ENCODE measurements around the gene KLHL26. TPM values are rescaled to one million over a fixed set of nuclear protein-coding genes. Genes with fewer than 3 reads are reported as not detected.

Gene KLHL26
- total RNA-seq, 2 experiments from 2014 or later, result 13.7 to 19.0 TPM

DNA sequence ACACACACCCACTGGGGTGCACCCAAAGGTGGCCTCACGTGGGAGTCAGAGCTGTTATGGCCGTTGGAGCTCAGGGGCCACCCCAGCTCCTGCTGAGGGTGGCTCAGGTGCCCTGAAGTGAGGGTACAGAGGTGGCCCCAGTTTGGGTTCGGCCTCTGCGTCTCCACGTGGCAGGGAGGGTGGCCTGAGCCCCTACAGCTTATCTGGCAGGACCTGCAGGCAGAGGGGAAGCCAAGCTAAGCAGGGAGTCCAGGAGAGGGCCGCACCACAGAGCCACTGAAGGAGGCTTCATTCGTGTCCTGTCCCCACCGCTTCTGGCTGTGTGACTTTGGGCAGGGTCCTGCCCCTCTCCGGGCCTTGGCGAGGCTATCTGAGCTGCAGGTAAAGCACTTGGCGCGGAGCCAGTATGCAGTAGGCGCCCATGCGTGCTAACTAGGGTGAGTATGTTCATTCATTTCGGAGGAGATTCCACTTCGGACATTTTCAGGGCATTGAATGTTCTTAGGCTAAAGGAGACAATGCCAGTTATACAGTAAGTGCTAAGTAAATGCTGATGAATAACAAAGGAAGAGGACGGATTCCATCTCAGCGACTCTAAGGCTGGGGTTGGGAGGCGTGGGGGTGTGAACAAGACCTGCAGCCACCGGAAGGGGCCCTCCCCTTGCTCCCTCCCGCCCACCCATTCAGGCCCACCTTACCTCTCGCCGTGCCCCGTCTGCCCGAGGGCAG is 43.3 kb upstream of the KLHL26 start:
- intact Hi-C loops (cut with DNase I, micrococcal nuclease), result loop anchor here (1.0 to 10.0 kb wide), 7 partner anchors 43 to 441 kb away; partner anchors contain the start of genes ARMC6 (in 1 of the 2), COPE (in 1 of the 2), CRTC1 (in 1 of the 2) and DDX49 (in 1 of the 2)
- Histone ChIP-seq H3K36me3 (ENCODE audit: insufficient read depth, low read length) (peaks cover 8% of the 10 kb centered on the region), H3K4me1 (ENCODE audit: insufficient read depth, low read length) (peaks cover 43% of the 10 kb centered on the region), H3K27me3 (ENCODE audit: control insufficient read depth in 1 of 2, insufficient read depth in 2 of 2, low read length in 2 of 2) (peaks cover 3 to 4% of the 10 kb centered on the region in 2 experiments), H3K27ac (ENCODE audit: low read depth in 1 of 2, low read length in 2 of 2) (no peak overlapping the region), H3K4me3 (ENCODE audit: low read length) (no peak overlapping the region), H3K9me3 (ENCODE audit: control insufficient read depth in 1 of 2, insufficient read depth in 1 of 2, low read length in 2 of 2) (no peaks in the 10 kb centered on the region)
- Mint-ChIP-seq H3K4me3 (peak overlapping the region; percentile 36), H3K27me3 (no peaks in the 10 kb centered on the region), H3K27ac (no peak overlapping the region), H3K36me3 (ENCODE audit: low read depth) (peaks cover 5% of the 10 kb centered on the region), H3K4me1 (ENCODE audit: low read depth) (peaks cover 26% of the 10 kb centered on the region), H3K9me3 (no peaks in the 10 kb centered on the region)
- TF ChIP-seq, protein P1, sequence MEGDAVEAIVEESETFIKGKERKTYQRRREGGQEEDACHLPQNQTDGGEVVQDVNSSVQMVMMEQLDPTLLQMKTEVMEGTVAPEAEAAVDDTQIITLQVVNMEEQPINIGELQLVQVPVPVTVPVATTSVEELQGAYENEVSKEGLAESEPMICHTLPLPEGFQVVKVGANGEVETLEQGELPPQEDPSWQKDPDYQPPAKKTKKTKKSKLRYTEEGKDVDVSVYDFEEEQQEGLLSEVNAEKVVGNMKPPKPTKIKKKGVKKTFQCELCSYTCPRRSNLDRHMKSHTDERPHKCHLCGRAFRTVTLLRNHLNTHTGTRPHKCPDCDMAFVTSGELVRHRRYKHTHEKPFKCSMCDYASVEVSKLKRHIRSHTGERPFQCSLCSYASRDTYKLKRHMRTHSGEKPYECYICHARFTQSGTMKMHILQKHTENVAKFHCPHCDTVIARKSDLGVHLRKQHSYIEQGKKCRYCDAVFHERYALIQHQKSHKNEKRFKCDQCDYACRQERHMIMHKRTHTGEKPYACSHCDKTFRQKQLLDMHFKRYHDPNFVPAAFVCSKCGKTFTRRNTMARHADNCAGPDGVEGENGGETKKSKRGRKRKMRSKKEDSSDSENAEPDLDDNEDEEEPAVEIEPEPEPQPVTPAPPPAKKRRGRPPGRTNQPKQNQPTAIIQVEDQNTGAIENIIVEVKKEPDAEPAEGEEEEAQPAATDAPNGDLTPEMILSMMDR (IDR thresholded peaks at IDR 0.05), result no peak
- ATAC-seq (ENCODE audit: poor library complexity), result no peak
- ChIA-PET CTCF (interaction anchor here (0.6 to 2.0 kb wide), 23 partner anchors 8 to 254 kb away, joined by 3 to 11 read pairs (median 4); partner anchors contain the start of genes CRTC1, ELL, UBA52 and UPF1), POLR2A (interaction anchor here (0.6 to 2.1 kb wide), 8 partner anchors 22 to 401 kb away, joined by 3 to 8 read pairs (median 4); partner anchors contain the start of genes ELL, MPV17L2 and UBA52)
- peak in 1 of 14 experiments; percentile 46 for DNase-seq

DNA sequence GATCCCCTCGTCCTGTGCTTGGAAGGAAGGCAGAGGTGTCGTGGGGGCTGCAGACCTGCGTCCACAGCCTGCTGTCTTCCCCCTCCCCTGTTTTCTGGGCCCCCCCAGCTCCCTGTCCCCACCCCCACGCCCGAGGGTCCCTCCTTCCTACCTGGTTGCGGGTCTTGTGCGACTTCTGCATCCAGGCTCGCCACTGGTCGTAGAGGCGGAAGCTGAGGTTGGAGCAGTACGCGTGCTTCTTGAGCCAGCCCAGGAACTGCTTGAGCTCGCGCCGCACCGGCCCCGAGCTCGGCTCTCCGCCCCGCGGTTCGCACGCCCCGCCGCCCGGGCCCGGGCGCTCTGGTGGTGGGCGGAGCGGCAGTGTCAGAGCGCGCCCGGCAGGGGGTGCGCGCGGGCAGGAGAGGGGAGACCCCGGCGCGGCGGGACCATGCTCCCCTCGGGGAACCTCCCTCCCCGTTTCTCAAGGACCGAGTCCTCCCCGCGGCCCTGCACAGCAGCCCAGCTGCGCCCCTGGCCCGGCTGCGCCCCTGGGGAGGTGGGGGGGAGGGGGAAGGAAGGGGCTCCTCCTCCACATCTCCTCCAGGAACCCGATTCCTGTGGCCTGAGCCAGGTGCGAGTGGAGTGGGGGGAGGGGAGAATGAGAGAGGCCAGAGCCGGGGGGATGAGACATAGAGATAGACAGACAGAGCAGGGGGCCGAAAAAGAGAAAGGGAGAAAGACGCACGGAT is 42.6 kb upstream of the KLHL26 start:
- H3K27ac ChIP-seq (ENCODE audit: low read depth in 1 of 2, low read length in 2 of 2), result no peak overlapping the region
- peak; percentile 59 to 91 (median 70) for DNase-seq
- TF ChIP-seq, protein P1 (IDR thresholded peaks at IDR 0.05), result peak; percentile 73
- no peaks in the 10 kb centered on the region for H3K9me3 Mint-ChIP-seq
- ChIA-PET POLR2A (interaction anchor here (0.6 to 2.1 kb wide), 6 partner anchors 23 to 401 kb away, joined by 3 to 8 read pairs (median 4); partner anchors contain the start of genes ELL, MPV17L2 and UBA52), CTCF (interaction anchor here (0.6 to 2.0 kb wide), 23 partner anchors 9 to 253 kb away, joined by 3 to 11 read pairs (median 4); partner anchors contain the start of genes CRTC1, ELL, UBA52 and UPF1)
- H3K36me3 ChIP-seq (ENCODE audit: insufficient read depth, low read length), result peaks cover 8% of the 10 kb centered on the region
- intact Hi-C loops (cut with DNase I, micrococcal nuclease), result loop anchor here (1.0 to 10.0 kb wide), 7 partner anchors 42 to 441 kb away; partner anchors contain the start of genes ARMC6 (in 1 of the 2), COPE (in 1 of the 2), CRTC1 (in 1 of the 2) and DDX49 (in 1 of the 2)
- peak overlapping the region; percentile 52 for H3K4me3 ChIP-seq (ENCODE audit: low read length)
- no peaks in the 10 kb centered on the region for H3K9me3 ChIP-seq (ENCODE audit: control insufficient read depth in 1 of 2, insufficient read depth in 1 of 2, low read length in 2 of 2)
- peaks cover 4% of the 10 kb centered on the region for H3K27me3 Mint-ChIP-seq
- peak overlapping the region; percentile 63 for H3K4me3 Mint-ChIP-seq
- H3K4me1 ChIP-seq (ENCODE audit: insufficient read depth, low read length), result peaks cover 40% of the 10 kb centered on the region
- peaks cover 25% of the 10 kb centered on the region for H3K4me1 Mint-ChIP-seq (ENCODE audit: low read depth)
- peak; percentile 74 for ATAC-seq (ENCODE audit: poor library complexity)
- peaks cover 5% of the 10 kb centered on the region for H3K36me3 Mint-ChIP-seq (ENCODE audit: low read depth)
- H3K27me3 ChIP-seq (ENCODE audit: control insufficient read depth in 1 of 2, insufficient read depth in 2 of 2, low read length in 2 of 2), result peaks cover 3 to 8% of the 10 kb centered on the region in 2 experiments
- peak overlapping the region; percentile 42 for H3K27ac Mint-ChIP-seq
